WTC11 (cell line): Measurements from ENCODE around the gene PRKCE.

Experiments
- ATF3 ChIP-seq: sonication (generic); formaldehyde crosslinking; conservative IDR thresholded peaks from 2 replicates; pipeline ENCODE4 v1.8.1; 2022; ENCODE audit warnings: mild to moderate bottlenecking, missing genetic modification reagents
- CTCF ChIP-seq: fragments of 200-600 bp; IDR thresholded peaks from 2 replicates; pipeline ENCODE4 v1.8.0; 2022; ENCODE audit warnings: antibody characterized with exemption
- HMGXB4 ChIP-seq: sonication (generic); formaldehyde crosslinking; IDR thresholded peaks from 2 replicates; pipeline ENCODE4 v1.8.1; 2023; ENCODE audit warnings: mild to moderate bottlenecking, moderate library complexity, missing genetic modification reagents
- NFYB ChIP-seq: sonication (generic); formaldehyde crosslinking; conservative IDR thresholded peaks from 2 replicates; pipeline ENCODE4 v1.8.0; 2022; ENCODE audit warnings: low read depth, missing genetic modification reagents
- SP1 ChIP-seq: sonication (generic); formaldehyde crosslinking; conservative IDR thresholded peaks from 2 replicates; pipeline ENCODE4 v1.8.1; 2022; ENCODE audit warnings: missing genetic modification reagents
- TP53 ChIP-seq: sonication (generic); formaldehyde crosslinking; IDR thresholded peaks from 2 replicates; pipeline ENCODE4 v1.8.1; 2023; ENCODE audit warnings: mild to moderate bottlenecking, missing genetic modification reagents
- USF1 ChIP-seq: sonication (generic); formaldehyde crosslinking; IDR thresholded peaks from 2 replicates; pipeline ENCODE4 v1.8.0; 2022; ENCODE audit warnings: mild to moderate bottlenecking, missing genetic modification reagents
- USF2 ChIP-seq: sonication (generic); formaldehyde crosslinking; IDR thresholded peaks from 2 replicates; pipeline ENCODE4 v1.8.1; 2023; ENCODE audit warnings: mild to moderate bottlenecking, missing genetic modification reagents, moderate library complexity
- ZNF416 ChIP-seq: fragments of 250-450 bp; sonication (Bioruptor Pico); IDR thresholded peaks from 2 replicates; pipeline ENCODE4 v1.9.0; 2021; ENCODE audit warnings: mild to moderate bottlenecking, inconsistent platforms
- ZNF512 ChIP-seq: sonication (generic); formaldehyde crosslinking; IDR thresholded peaks from 2 replicates; pipeline ENCODE4 v1.8.1; 2022; ENCODE audit warnings: missing genetic modification reagents, borderline replicate concordance

- TF ChIP-seq CTCF, result no peak
- no peak for TF ChIP-seq ZNF512 (CRISPR knock-in tag)
- no peak for TF ChIP-seq ZNF416
- no peak for TF ChIP-seq TP53 (CRISPR knock-in tag)
- no peak for TF ChIP-seq USF1 (CRISPR knock-in tag)
- no peak for TF ChIP-seq USF2 (CRISPR knock-in tag)
- TF ChIP-seq SP1 (CRISPR knock-in tag), result no peak
- no peak for TF ChIP-seq HMGXB4 (CRISPR knock-in tag)
- TF ChIP-seq ATF3 (CRISPR knock-in tag), result no peak
- no peak for TF ChIP-seq NFYB
Observed at GRCh38 chr2:46026431-46026830, 375.0 kb downstream of the PRKCE start.
